Spleen (tissue), 11 donors: ENCODE results near the gene SLC46A1. TPM values are rescaled to one million over a fixed set of nuclear protein-coding genes. Genes with fewer than 3 reads are reported as not detected.
A peak's percentile ranks its signal among the peaks of the same experiment; 100 is the strongest.

Source experiments
- DNase-seq: peaks from one replicate; pipeline ENCODE4 v3.0.0-alpha.2; 2020
- H3K27ac ChIP-seq, 8 donors: fragments of 200-600 bp; sonication (generic) in 7 of 8; 1 replicate in 4 of 8; 2 replicates in 4 of 8; pipeline versions ENCODE4 v1.5.0 to v1.8.0; 2016 to 2021; ENCODE audit warnings: inconsistent platforms in 4 of 8, mild to moderate bottlenecking in 4 of 8, moderate library complexity in 1 of 8
- H3K27me3 ChIP-seq, 7 donors: fragments of 200-600 bp; sonication (generic) in 6 of 7; replicated peaks in 1 of 7; 1 replicate in 4 of 7; 2 replicates in 3 of 7; pipeline versions ENCODE4 v1.5.0 to v1.8.0; 2016 to 2021; ENCODE audit warnings: inconsistent platforms in 3 of 7, mild to moderate bottlenecking in 1 of 7
- H3K36me3 ChIP-seq, 6 donors: fragments of 200-600 bp; sonication (generic) in 5 of 6; 1 replicate in 4 of 6; 2 replicates in 2 of 6; pipeline versions ENCODE4 v1.5.0 to v1.8.0; 2016 to 2021; ENCODE audit warnings: inconsistent platforms in 2 of 6
- H3K4me1 ChIP-seq, 6 donors: fragments of 200-600 bp; sonication (generic) in 5 of 6; 1 replicate in 3 of 6; 2 replicates in 3 of 6; pipeline versions ENCODE4 v1.5.0 to v1.8.0; 2016 to 2021; ENCODE audit warnings: inconsistent platforms in 3 of 6
- H3K4me3 ChIP-seq, 8 donors: fragments of 200-600 bp; sonication (generic) in 7 of 8; 1 replicate in 4 of 8; 2 replicates in 4 of 8; pipeline versions ENCODE4 v1.5.0 to v1.8.0; 2016 to 2021; ENCODE audit warnings: inconsistent platforms in 4 of 8, mild to moderate bottlenecking in 4 of 8, moderate library complexity in 2 of 8
- H3K9me3 ChIP-seq, 8 donors: fragments of 200-600 bp; sonication (generic) in 7 of 8; 1 replicate in 4 of 8; 2 replicates in 4 of 8; pipeline versions ENCODE4 v1.5.0 to v1.8.0; 2016 to 2021; ENCODE audit warnings: inconsistent platforms in 4 of 8
- POLR2A ChIP-seq, 3 donors: fragments of 450-650 bp; IDR thresholded peaks; one replicate each; pipeline ENCODE4 v1.5.1; 2017; ENCODE audit warnings: antibody characterized with exemption in 3 of 3, mild to moderate bottlenecking in 1 of 3
- POLR2AphosphoS5 ChIP-seq, 3 donors: sonication (generic); formaldehyde crosslinking; IDR thresholded peaks; one replicate each; pipeline ENCODE4 v1.5.1; 2017; ENCODE audit warnings: antibody characterized with exemption in 3 of 3
- WGBS, 5 donors: extraction: QIAGEN DNeasy Blood & Tissue Kit in 3 of 5; methylation state at CpG; one replicate each; pipeline versions ENCODE4 v1.1.5 to v1.1.7; 2013 to 2018; 5-methylcytosine and 5-hydroxymethylcytosine counted together
- intact Hi-C: fragments of 100-400 bp; cut with DNase I; formaldehyde crosslinking; loops from one replicate; pipeline ENCODE4 v1.15.0; 2023; ENCODE audit warnings: low total_unique reads
- polyA plus RNA-seq, 3 donors: library from polyadenylated mRNA; stranded (reverse); fragments of 200-250 nt; gene quantifications; one replicate each; pipeline ENCODE4 v1.2.1, GENCODE V29; 2013
- total RNA-seq, 7 donors: library from RNA; depleted of rRNA in 3 of 7; stranded (reverse); fragments of >200 nt in 3 of 7; fragmentation: NEBNext Ultra II Directional in 4 of 7; extraction: Animal tissue kit (Norgen Biotek cat#: 25700) in 4 of 7; gene quantifications; one replicate each; pipeline versions ENCODE4 v1.1.0 to v1.2.1, GENCODE V29; 2016 to 2021
- TF ChIP-seq, protein P1 (sequence below), 11 experiments: fragments of 200-600 bp in 7 of 11; fragments of 450-650 bp in 4 of 11; sonication (generic) in 4 of 11; IDR thresholded peaks in 8 of 11; conservative IDR thresholded peaks in 3 of 11; 1 replicate in 7 of 11; 2 replicates in 4 of 11; pipeline versions ENCODE4 v1.4.0 to v1.8.0; 2016 to 2021; ENCODE audit warnings: antibody characterized with exemption in 11 of 11, inconsistent platforms in 4 of 11, mild to moderate bottlenecking in 1 of 11
- donor health status: healthy with polysubstance abuse.
- donor health status: DM: no; HTN: no; CAD: no; lungs with moderate emphysema.
- donor health status: DM: no; HTN: no; CAD: no.
- donor health status: Bipolar disorder and iron deficiency.
- donor health status: healthy.
- donor health status: DM: no; HTN: no; CAD: no.
- donor health status: DM: yes; HTN: yes; CAD: no.

Gene SLC46A1
- total and polyA plus RNA-seq, 10 donors: 2.1 to 28.9 (median 20.6) TPM

DNA sequence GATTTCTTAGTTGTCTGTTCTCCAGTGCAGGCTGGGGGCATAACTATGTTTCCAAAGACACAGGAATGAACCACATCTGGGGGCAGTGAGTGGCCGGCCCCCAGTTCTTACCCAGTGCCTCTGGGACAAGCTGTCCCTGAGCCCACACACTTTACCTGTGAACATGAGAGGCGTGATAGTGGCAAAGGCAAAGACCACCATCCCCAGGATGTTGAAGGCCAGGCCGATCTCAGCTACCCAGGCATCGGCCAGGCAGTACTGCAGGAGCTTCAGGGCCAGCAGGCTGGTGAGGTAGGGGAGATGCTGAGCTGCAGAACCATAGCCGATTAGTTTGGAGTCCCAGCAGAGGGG lies 1.6 kb downstream of the SLC46A1 start:
- H3K36me3 ChIP-seq: peaks cover 0 to 28% (median 3%) of the 10 kb centered on the region in 6 donors
- intact Hi-C loops: no loop called here
- 91 to 94% (median 93%) methylated on average over 5 of the region's 5 CpGs for WGBS, 5 donors
- no peaks in the 10 kb centered on the region for H3K9me3 ChIP-seq
- peaks cover 8 to 57% (median 27%) of the 10 kb centered on the region in 6 donors for H3K4me1 ChIP-seq
- TF ChIP-seq POLR2AphosphoS5 (IDR thresholded peaks at IDR 0.05): no peak
- TF ChIP-seq POLR2A (IDR thresholded peaks at IDR 0.05): no peak
- TF ChIP-seq, protein P1, sequence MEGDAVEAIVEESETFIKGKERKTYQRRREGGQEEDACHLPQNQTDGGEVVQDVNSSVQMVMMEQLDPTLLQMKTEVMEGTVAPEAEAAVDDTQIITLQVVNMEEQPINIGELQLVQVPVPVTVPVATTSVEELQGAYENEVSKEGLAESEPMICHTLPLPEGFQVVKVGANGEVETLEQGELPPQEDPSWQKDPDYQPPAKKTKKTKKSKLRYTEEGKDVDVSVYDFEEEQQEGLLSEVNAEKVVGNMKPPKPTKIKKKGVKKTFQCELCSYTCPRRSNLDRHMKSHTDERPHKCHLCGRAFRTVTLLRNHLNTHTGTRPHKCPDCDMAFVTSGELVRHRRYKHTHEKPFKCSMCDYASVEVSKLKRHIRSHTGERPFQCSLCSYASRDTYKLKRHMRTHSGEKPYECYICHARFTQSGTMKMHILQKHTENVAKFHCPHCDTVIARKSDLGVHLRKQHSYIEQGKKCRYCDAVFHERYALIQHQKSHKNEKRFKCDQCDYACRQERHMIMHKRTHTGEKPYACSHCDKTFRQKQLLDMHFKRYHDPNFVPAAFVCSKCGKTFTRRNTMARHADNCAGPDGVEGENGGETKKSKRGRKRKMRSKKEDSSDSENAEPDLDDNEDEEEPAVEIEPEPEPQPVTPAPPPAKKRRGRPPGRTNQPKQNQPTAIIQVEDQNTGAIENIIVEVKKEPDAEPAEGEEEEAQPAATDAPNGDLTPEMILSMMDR (IDR thresholded peaks at IDR 0.05 in 8 of 11, conservative IDR thresholded peaks at IDR 0.05 in 3 of 11): no peak
- H3K4me3 ChIP-seq: peak overlapping the region in 2 of 8 donors; percentile 90 to 96
- H3K27me3 ChIP-seq: no peaks in the 10 kb centered on the region
- H3K27ac ChIP-seq: peak overlapping the region in 5 of 8 donors; percentile 63 to 82 (median 74)
- DNase-seq: no peak

DNA sequence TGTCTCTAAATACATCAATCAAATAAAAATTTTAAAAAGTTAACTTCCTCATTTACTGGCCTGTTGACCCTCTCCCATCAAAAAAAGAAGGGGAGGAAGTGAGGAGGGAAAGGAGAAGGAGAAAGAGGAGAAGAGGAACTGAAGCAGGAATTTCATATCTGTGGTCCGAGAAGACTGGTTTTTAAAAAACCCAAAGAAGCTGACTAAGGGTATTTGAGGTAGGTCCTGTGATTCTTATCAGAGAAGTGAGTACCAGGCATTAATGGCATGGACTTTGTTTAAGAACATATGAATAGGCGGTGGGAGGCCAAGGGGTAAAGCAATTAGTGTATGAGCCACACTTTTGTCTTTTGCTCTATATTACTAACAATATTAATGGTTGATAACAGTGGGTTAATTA lies 2.0 kb downstream of the SLC46A1 start:
- intact Hi-C loops: no loop called here
- Histone ChIP-seq H3K27me3 (no peaks in the 10 kb centered on the region), H3K27ac (peak overlapping the region in 3 of 8 donors; percentile 67 to 82 (median 75)), H3K4me1 (peaks cover 8 to 57% (median 27%) of the 10 kb centered on the region in 6 donors), H3K4me3 (peak overlapping the region in 1 of 8 donors; percentile 90), H3K9me3 (no peaks in the 10 kb centered on the region), H3K36me3 (peaks cover 0 to 32% (median 5%) of the 10 kb centered on the region in 6 donors)
- DNase-seq: no peak
- TF ChIP-seq POLR2A (IDR thresholded peaks at IDR 0.05): no peak
- no peak for TF ChIP-seq POLR2AphosphoS5 (IDR thresholded peaks at IDR 0.05)
- TF ChIP-seq, protein P1 (IDR thresholded peaks at IDR 0.05 in 8 of 11, conservative IDR thresholded peaks at IDR 0.05 in 3 of 11): no peak
- 55 to 70% (median 68%) methylated on average over 2 of the region's 2 CpGs for WGBS, 5 donors

DNA sequence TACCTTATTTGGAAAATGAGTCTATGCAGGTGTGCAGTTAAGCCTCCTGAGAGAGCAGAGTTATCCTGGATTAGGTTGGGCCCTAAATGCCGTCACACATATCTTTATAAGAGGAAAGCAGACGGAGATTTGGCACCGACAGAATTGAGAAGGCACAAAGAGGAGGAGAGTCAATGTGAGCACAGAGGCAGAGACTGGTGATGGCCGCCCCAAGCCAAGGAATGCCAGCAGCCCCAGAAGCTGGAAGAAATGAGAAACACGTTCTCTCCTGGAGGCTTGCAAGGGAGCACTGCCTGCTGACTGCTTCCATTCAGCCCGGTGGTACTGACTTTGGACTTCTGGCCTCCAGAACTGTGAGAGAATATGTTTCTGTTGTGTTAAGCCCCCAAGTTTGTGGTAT lies 3.2 kb downstream of the SLC46A1 start:
- intact Hi-C loops: no loop called here
- Histone ChIP-seq H3K27me3 (no peaks in the 10 kb centered on the region), H3K27ac (peak overlapping the region in 4 of 8 donors; percentile 2 to 82 (median 27)), H3K36me3 (peaks cover 0 to 44% (median 7%) of the 10 kb centered on the region in 6 donors), H3K9me3 (no peaks in the 10 kb centered on the region), H3K4me1 (peaks cover 8 to 60% (median 27%) of the 10 kb centered on the region in 6 donors), H3K4me3 (no peak overlapping the region)
- no peak for DNase-seq
- 92 to 96% (median 95%) methylated on average over 6 of the region's 6 CpGs for WGBS, 5 donors
- TF ChIP-seq POLR2AphosphoS5 (IDR thresholded peaks at IDR 0.05): no peak
- TF ChIP-seq, protein P1 (IDR thresholded peaks at IDR 0.05 in 8 of 11, conservative IDR thresholded peaks at IDR 0.05 in 3 of 11): no peak
- no peak for TF ChIP-seq POLR2A (IDR thresholded peaks at IDR 0.05)

DNA sequence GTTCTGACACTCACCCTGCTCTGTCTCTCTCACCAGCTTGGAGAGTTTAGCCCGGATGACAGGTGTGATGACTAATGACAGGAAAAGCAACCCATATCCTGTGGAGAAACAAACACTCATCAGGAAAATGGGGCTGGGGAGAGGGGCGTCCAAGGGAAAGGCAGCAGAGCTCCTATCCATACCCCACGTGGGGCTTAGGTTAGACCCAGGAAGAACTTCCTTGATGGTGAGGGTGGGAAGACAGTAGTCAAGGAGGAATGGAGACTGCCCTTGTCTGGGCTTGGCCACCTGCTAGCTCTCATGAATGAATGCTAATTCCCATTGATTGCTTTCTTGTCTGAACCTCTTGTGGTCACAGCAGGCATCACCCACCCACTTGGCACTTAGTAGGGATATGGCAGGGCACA lies 3.8 kb downstream of the SLC46A1 start:
- 26 to 45% (median 37%) methylated on average over 3 of the region's 3 CpGs for WGBS, 5 donors
- no peak overlapping the region for H3K4me3 ChIP-seq
- no peaks in the 10 kb centered on the region for H3K27me3 ChIP-seq
- peak overlapping the region in 4 of 8 donors; percentile 19 to 82 (median 31) for H3K27ac ChIP-seq
- H3K4me1 ChIP-seq: peaks cover 8 to 61% (median 27%) of the 10 kb centered on the region in 6 donors
- TF ChIP-seq, protein P1 (IDR thresholded peaks at IDR 0.05 in 8 of 11, conservative IDR thresholded peaks at IDR 0.05 in 3 of 11): no peak
- TF ChIP-seq POLR2AphosphoS5 (IDR thresholded peaks at IDR 0.05): no peak
- TF ChIP-seq POLR2A (IDR thresholded peaks at IDR 0.05): no peak
- intact Hi-C loops: no loop called here
- no peaks in the 10 kb centered on the region for H3K9me3 ChIP-seq
- no peak for DNase-seq
- peaks cover 0 to 50% (median 7%) of the 10 kb centered on the region in 6 donors for H3K36me3 ChIP-seq
